HUES48 (cell line): ENCODE data around the gene DRD2.

ENCODE experiments used
- H3K27ac ChIP-seq: one replicate; pipeline ENCODE4 v1.7.0; 2013; ENCODE audit warnings: low read depth, low read length, inconsistent platforms
- H3K27me3 ChIP-seq: 2 replicates; pipeline ENCODE4 v1.6.1; 2013; ENCODE audit warnings: mild to moderate bottlenecking, low read length; ENCODE audit not compliant: control insufficient read depth, insufficient read depth
- H3K36me3 ChIP-seq: 2 replicates; pipeline ENCODE4 v1.6.1; 2013; ENCODE audit warnings: low read length; ENCODE audit not compliant: control insufficient read depth, insufficient read depth
- H3K4me1 ChIP-seq: 2 replicates; pipeline ENCODE4 v1.6.1; 2013; ENCODE audit warnings: mild to moderate bottlenecking, low read length; ENCODE audit not compliant: control insufficient read depth, insufficient read depth
- H3K4me3 ChIP-seq: 2 replicates; pipeline ENCODE4 v1.5.1; 2013; ENCODE audit warnings: mild to moderate bottlenecking, low read depth, low read length
- H3K9ac ChIP-seq: 2 replicates; pipeline ENCODE4 v1.6.1; 2013; ENCODE audit warnings: mild to moderate bottlenecking, low read depth, low read length, moderate library complexity
- H3K9me3 ChIP-seq: 2 replicates; pipeline ENCODE4 v1.6.1; 2013; ENCODE audit warnings: low read length; ENCODE audit not compliant: control insufficient read depth, insufficient read depth

DRD2 gene

DNA sequence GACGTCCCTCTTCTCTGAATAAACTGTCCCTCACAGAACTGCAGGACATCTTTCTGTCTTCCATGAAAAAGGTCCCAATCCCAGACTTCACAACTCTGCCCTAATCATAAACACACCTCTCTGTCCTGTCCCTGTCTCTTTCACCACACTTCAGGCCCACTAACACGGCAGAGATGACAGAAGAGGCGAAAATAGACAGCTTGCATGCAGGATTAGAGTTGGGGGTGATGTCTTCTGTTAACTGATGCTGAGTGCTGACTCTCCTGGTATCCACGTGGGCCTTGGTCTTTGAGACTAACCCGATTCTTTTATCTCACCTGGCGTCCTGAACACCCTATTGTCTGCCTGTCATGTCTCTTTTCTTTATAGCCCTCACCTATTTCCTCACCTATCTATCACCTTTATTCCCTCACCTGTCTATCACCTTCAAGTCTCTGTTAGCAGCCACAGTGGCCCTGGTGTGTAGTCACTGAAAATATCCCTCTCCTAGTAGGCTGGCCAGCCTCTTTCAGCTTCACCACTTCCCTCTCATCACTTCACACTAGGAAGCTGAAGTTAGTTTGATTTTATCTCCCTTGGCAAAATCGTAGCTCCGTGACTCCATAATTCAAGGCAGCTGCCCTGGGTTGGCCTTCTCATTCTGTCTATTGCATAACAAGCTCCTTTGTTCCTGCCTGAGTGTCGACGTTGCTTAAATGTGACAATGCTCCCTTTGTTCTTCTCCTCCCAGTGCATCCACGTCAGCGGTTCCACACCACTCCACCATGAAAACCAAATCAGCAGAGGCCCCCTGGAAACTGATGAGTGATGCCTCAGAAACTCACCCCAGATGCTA is 30.6 kb upstream of the DRD2 start:
- no peaks in the 10 kb centered on the region for H3K27me3 ChIP-seq
- no peak overlapping the region for H3K27ac ChIP-seq
- no peak overlapping the region for H3K9ac ChIP-seq
- no peak overlapping the region for H3K4me3 ChIP-seq
- H3K36me3 ChIP-seq = no peaks in the 10 kb centered on the region
- no peaks in the 10 kb centered on the region for H3K4me1 ChIP-seq
- no peaks in the 10 kb centered on the region for H3K9me3 ChIP-seq

DNA sequence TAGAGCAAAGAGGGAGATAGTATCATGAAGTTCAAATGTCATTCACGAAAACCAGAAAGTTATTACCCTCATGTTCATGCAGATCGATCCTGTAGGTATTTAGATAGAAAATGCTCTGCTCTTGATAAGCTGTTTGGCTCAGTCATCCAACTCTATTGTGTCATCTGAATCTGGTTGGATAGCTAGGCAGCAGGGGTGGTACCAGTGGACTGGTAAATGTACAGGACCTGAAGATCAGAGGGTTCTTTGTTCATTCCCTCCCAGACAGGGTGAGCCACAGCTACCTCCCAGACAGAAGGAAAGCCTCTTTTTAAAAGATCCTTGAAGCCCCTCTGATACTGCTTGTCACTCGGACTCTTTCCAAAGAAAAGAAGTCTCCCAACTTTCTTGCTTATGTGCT is 29.8 kb upstream of the DRD2 start:
- Histone ChIP-seq H3K27me3 (no peaks in the 10 kb centered on the region), H3K36me3 (no peaks in the 10 kb centered on the region), H3K9me3 (no peaks in the 10 kb centered on the region), H3K4me1 (no peaks in the 10 kb centered on the region), H3K9ac (no peak overlapping the region), H3K4me3 (no peak overlapping the region), H3K27ac (no peak overlapping the region)

DNA sequence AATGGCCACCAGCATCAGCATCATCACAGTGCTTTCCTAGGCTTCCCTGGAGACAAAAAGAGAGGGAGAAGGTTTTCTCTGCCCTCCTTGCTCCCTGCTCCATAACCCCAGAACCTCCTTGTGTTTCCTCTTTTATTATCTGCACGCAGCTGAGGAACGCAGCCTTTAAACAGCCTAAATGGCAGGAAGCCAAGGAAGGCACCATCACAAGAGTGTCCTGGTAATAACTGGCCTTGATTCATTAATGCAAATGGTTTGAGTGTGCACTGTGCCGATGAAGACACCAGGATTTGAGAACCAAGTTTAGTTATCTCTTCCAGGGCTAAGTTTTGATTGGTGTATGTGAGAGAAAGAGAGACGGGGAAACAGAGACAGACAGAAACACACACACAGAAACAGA is 29.4 kb upstream of the DRD2 start:
- Histone ChIP-seq H3K9me3 (no peaks in the 10 kb centered on the region), H3K4me3 (no peak overlapping the region), H3K27me3 (no peaks in the 10 kb centered on the region), H3K9ac (no peak overlapping the region), H3K27ac (no peak overlapping the region), H3K4me1 (no peaks in the 10 kb centered on the region), H3K36me3 (no peaks in the 10 kb centered on the region)

DNA sequence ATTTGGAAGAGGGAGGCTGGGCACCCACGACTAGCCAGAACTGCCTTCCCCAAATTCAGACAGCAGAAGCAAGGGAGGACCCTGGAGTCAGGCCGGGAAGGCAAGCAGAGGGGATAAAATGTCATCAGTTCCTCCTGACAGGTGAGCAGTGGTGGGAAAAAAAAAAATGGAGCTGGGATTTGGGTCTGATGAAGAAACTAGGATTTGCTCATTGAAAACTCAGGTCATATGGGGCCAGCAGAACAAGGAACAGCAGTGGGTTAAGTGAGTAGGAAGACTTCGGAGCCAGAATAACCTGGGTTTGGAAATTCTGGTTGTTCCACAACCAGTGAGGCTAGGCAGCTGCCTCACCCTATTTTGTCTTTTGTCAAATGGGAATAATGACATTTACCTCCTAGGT is 28.9 kb upstream of the DRD2 start:
- Histone ChIP-seq H3K27ac (no peak overlapping the region), H3K9me3 (no peaks in the 10 kb centered on the region), H3K4me1 (no peaks in the 10 kb centered on the region), H3K4me3 (no peak overlapping the region), H3K36me3 (no peaks in the 10 kb centered on the region), H3K27me3 (no peaks in the 10 kb centered on the region), H3K9ac (no peak overlapping the region)

DNA sequence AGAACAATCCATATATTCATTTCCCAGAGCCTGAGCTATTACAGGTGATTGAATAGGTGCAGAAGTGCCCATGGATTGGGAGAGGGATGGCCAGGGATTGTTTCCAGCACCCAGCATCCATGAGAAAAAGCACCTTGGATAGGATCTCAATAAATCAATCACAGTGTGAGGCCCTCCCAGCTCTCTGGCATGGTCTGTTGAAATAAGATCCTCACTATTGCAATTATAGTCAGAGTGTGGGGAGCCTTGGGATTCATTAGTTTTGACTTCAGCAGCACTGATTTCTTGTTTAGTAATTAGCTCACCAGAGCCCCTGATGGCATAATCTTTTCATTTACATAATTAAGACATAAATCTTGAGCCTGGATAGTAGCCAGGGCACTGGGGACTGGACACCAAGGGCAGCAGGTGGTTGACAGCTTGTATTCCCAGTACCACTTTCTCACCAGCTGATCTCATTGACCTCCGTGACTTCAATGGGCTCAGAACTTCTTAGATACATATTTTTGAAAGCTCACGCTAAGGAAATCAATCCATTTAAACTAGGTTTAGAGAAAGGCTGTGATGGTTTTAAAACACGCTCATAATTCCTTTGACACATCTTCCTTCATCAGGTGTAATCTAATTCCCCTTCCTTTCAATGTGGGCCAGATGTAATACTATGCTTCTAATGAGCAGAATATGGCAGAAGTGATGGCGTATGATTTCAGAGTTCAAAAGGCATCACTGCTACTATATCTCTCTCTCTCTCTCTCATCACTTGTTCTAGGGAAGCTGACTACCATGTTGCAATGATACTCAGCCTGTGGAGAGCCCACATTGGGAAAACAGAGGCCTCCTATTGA is 22.1 kb upstream of the DRD2 start:
- Histone ChIP-seq H3K9me3 (no peaks in the 10 kb centered on the region), H3K27me3 (no peaks in the 10 kb centered on the region), H3K4me3 (no peak overlapping the region), H3K27ac (no peak overlapping the region), H3K4me1 (no peaks in the 10 kb centered on the region), H3K9ac (no peak overlapping the region), H3K36me3 (no peaks in the 10 kb centered on the region)

DNA sequence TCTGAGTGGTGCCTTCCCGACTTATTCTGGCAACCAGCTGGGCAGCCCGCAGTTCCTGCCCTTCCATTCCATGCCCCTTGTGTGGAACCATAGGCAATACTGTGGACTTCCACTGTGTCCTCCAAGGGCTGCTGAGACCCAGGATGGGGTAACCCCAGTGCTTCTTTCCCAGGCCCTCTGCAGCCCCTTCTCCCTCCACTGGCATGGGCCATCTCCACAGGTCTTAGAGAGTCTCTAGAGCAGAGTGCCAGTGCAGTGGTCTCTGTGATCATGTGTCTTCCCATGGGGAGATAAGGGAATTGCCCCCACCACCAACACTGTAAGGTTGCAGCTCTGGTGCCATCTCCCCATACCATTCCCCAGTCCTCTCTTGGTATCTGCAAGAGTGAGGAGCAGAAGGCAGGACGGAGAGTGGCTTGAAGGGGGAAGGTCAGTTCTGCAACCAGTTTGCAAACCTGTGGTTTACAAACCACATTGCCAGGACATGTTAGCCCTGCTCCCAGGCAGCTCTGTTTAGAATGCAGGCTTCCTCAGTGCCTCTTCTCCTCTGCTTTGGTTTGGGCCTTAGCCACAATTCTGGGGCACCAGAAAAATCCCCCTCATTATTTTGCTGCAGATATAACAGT is 20.9 kb upstream of the DRD2 start:
- Histone ChIP-seq H3K36me3 (no peaks in the 10 kb centered on the region), H3K27ac (no peak overlapping the region)

DNA sequence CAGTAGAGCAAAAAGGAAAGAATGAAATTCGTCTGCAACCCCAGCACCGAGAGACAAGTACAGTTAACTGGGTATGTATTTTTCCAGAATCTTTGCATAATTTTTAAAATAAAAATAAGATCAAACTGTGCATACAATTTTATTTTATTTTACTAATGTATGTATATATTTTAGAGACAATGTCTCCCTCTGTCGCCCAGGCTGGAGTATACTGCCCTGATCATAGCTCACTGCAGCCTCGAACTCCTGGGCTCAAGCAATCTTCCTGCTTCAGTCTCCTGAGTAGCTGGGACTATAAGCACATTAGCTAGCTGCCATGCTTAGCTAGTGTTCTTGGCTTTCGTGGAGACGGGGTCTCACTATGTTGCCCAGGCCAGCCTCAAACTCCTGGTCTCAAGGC is 18.8 kb upstream of the DRD2 start:
- no peaks in the 10 kb centered on the region for H3K36me3 ChIP-seq
- no peak overlapping the region for H3K27ac ChIP-seq
- no peaks in the 10 kb centered on the region for H3K4me1 ChIP-seq
- no peaks in the 10 kb centered on the region for H3K27me3 ChIP-seq
- no peaks in the 10 kb centered on the region for H3K9me3 ChIP-seq
- no peak overlapping the region for H3K9ac ChIP-seq
- H3K4me3 ChIP-seq = no peak overlapping the region

More for the DNA sequence above, 20.9 kb upstream of the DRD2 start:
- Histone ChIP-seq H3K9ac (no peak overlapping the region), H3K9me3 (no peaks in the 10 kb centered on the region), H3K4me1 (no peaks in the 10 kb centered on the region), H3K27me3 (no peaks in the 10 kb centered on the region), H3K4me3 (no peak overlapping the region)

DNA sequence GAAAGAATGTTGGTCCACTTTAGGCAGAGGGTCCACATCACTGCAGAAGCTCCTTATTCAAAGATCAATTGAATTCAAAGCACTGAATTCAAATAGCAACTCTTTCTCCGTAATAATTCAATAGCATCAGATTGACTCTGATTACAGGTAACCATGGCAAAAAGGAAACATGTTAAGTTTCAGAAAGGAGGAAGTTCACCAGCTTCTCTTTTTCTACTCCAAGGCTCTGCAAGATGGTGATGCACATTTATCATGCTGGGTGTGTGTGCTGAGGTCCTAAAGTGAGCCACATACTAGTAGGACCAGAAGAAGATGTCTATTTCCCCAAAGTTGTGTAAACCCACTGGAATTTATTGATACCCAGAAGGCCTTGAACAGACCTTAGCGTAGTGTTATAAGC is 18.0 kb upstream of the DRD2 start:
- Histone ChIP-seq H3K9ac (no peak overlapping the region), H3K27me3 (no peaks in the 10 kb centered on the region), H3K4me3 (no peak overlapping the region), H3K27ac (no peak overlapping the region), H3K36me3 (no peaks in the 10 kb centered on the region), H3K4me1 (no peaks in the 10 kb centered on the region), H3K9me3 (no peaks in the 10 kb centered on the region)

DNA sequence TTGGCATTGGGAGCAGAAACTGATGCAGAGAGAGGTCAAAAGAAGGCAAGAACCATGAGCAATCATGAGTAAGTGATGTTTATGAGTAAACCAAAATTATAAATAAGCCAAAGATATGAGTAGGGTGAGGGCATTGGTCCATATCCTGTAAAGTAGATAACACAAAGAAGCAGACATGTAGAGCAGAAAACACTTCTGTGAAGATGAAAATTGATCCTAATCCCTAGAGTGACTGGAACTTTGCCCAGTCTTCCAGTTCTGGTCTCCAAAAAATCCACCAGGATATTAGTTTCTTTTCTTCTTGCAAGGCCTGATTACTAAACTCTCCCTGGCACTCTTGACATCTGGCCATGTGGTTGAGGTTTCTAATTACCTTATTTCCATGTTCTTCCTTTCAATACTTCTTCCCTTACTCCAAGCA is 13.7 kb upstream of the DRD2 start:
- Histone ChIP-seq H3K9me3 (no peaks in the 10 kb centered on the region), H3K27me3 (no peaks in the 10 kb centered on the region), H3K27ac (no peak overlapping the region), H3K4me1 (no peaks in the 10 kb centered on the region), H3K36me3 (no peaks in the 10 kb centered on the region), H3K9ac (no peak overlapping the region), H3K4me3 (no peak overlapping the region)

DNA sequence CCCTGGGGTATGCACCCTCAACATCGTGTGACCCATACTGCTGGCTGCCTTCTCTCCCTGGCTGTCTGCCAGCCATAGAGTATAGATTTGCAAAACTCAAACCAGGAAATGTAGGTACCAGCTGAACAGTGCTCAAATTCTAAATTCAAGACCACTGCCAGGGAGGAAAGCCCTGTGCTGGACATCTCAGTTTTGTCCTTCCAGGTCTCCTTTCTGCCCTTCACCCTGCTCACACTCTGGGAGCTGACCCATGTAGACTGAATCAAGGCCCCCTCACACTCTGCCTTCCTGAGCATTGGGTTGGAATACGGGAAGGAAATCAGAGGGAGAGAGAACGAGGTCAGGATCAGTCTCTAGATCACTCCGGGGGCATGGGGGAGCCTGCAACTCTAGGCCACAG is 12.4 kb upstream of the DRD2 start:
- H3K9ac ChIP-seq = no peak overlapping the region
- no peaks in the 10 kb centered on the region for H3K9me3 ChIP-seq
- H3K4me1 ChIP-seq = no peaks in the 10 kb centered on the region
- no peaks in the 10 kb centered on the region for H3K27me3 ChIP-seq
- H3K27ac ChIP-seq = no peak overlapping the region
- H3K36me3 ChIP-seq = no peaks in the 10 kb centered on the region
- no peak overlapping the region for H3K4me3 ChIP-seq

DNA sequence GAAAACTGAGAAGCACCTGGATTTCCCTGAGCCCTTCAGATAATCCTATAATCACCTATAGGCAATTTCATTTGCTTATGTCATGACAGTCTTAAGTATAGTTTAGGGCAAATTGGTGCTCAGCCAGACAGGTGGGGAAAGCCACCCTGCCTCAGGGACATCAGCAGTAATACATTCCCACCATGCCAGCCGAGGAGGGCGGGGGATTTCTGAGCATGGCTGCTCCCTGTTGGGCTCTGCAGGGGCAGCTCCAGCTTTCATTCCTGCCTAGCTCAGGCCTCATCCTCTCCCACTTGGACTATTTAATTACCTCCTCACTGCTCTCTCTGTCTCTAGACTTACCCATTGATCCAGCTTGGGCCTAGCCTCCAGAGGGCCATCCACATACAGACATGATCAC is 9.0 kb upstream of the DRD2 start:
- no peaks in the 10 kb centered on the region for H3K27me3 ChIP-seq
- H3K27ac ChIP-seq = no peak overlapping the region
- no peaks in the 10 kb centered on the region for H3K9me3 ChIP-seq
- no peak overlapping the region for H3K4me3 ChIP-seq
- no peak overlapping the region for H3K9ac ChIP-seq
- H3K36me3 ChIP-seq = no peaks in the 10 kb centered on the region
- no peaks in the 10 kb centered on the region for H3K4me1 ChIP-seq
